Liver (tissue), 9 donors: ENCODE data around the gene SURF1. TPM values are rescaled to one million over a fixed set of nuclear protein-coding genes. Genes with fewer than 3 reads are reported as not detected.

ENCODE experiments used
- DNase-seq: peaks from one replicate; pipeline ENCODE4 v3.0.0-alpha.2; 2017; ENCODE audit warnings: low spot score
- H3K27ac ChIP-seq, 2 donors: one replicate each; pipeline ENCODE4 v1.7.0; 2013; ENCODE audit warnings: inconsistent platforms in 2 of 2, low read length in 2 of 2, control low read depth in 1 of 2, low read depth in 1 of 2, mild to moderate bottlenecking in 1 of 2
- H3K27me3 ChIP-seq, 4 donors: one replicate each; pipeline versions ENCODE4 v1.6.1 to v1.7.0; 2013; ENCODE audit warnings: low read length in 3 of 4, inconsistent platforms in 1 of 4, mild to moderate bottlenecking in 1 of 4, moderate library complexity in 1 of 4; ENCODE audit not compliant: control insufficient read depth in 4 of 4, insufficient read depth in 4 of 4
- H3K36me3 ChIP-seq, 4 donors: one replicate each; pipeline versions ENCODE4 v1.6.1 to v1.7.0; 2013; ENCODE audit warnings: low read length in 3 of 4, mild to moderate bottlenecking in 3 of 4, low read depth in 1 of 4, moderate library complexity in 1 of 4; ENCODE audit not compliant: control insufficient read depth in 4 of 4, insufficient read depth in 3 of 4
- H3K4me1 ChIP-seq, 4 donors: one replicate each; pipeline versions ENCODE4 v1.6.1 to v1.7.0; 2013; ENCODE audit warnings: low read length in 3 of 4, mild to moderate bottlenecking in 3 of 4, moderate library complexity in 1 of 4; ENCODE audit not compliant: control insufficient read depth in 4 of 4, insufficient read depth in 4 of 4
- H3K4me3 ChIP-seq, 3 donors: one replicate each; pipeline versions ENCODE4 v1.6.1 to v1.7.0; 2013; ENCODE audit warnings: low read length in 3 of 3, control low read depth in 1 of 3, low read depth in 1 of 3, mild to moderate bottlenecking in 1 of 3
- H3K9ac ChIP-seq, 2 donors: one replicate each; pipeline ENCODE4 v1.7.0; 2013; ENCODE audit warnings: low read length in 2 of 2, mild to moderate bottlenecking in 2 of 2, moderate library complexity in 2 of 2, control low read depth in 1 of 2, low read depth in 1 of 2
- H3K9me3 ChIP-seq, 4 donors: one replicate each; pipeline versions ENCODE4 v1.6.1 to v1.7.0; 2013; ENCODE audit warnings: low read length in 3 of 4; ENCODE audit not compliant: control insufficient read depth in 4 of 4
- FOXA1 ChIP-seq: IDR thresholded peaks from 2 replicates; pipeline ENCODE4 v1.6.1; 2016; ENCODE audit warnings: antibody characterized with exemption
- FOXA2 ChIP-seq: IDR thresholded peaks from 2 replicates; pipeline ENCODE4 v1.6.1; 2016; ENCODE audit warnings: antibody characterized with exemption
- GABPA ChIP-seq, 2 donors: IDR thresholded peaks in 1 of 2; conservative IDR thresholded peaks in 1 of 2; 2 replicates each; pipeline ENCODE4 v1.6.1; 2016; ENCODE audit warnings: antibody characterized with exemption in 2 of 2, mild to moderate bottlenecking in 1 of 2, moderate library complexity in 1 of 2
- HNF4A ChIP-seq, 2 donors: conservative IDR thresholded peaks; 2 replicates each; pipeline ENCODE4 v1.6.1; 2016; ENCODE audit warnings: antibody characterized with exemption in 2 of 2, mild to moderate bottlenecking in 2 of 2
- HNF4G ChIP-seq: IDR thresholded peaks from 2 replicates; pipeline ENCODE4 v1.6.1; 2016; ENCODE audit warnings: antibody characterized with exemption
- JUND ChIP-seq, 2 donors: IDR thresholded peaks; 2 replicates each; pipeline ENCODE4 v1.6.1; 2016; ENCODE audit warnings: antibody characterized with exemption in 2 of 2
- NR2F2 ChIP-seq: IDR thresholded peaks from 2 replicates; pipeline ENCODE4 v1.6.1; 2016; ENCODE audit warnings: antibody characterized with exemption
- RXRA ChIP-seq, 2 donors: IDR thresholded peaks; 2 replicates each; pipeline ENCODE4 v1.6.1; 2017 to 2018; ENCODE audit warnings: antibody characterized with exemption in 2 of 2, mild to moderate bottlenecking in 1 of 2
- SP1 ChIP-seq: IDR thresholded peaks from 2 replicates; pipeline ENCODE4 v1.6.1; 2018; ENCODE audit warnings: antibody characterized with exemption, mild to moderate bottlenecking
- TAF1 ChIP-seq: conservative IDR thresholded peaks from 2 replicates; pipeline ENCODE4 v1.6.1; 2016; ENCODE audit warnings: antibody characterized with exemption, mild to moderate bottlenecking
- YY1 ChIP-seq: IDR thresholded peaks from 2 replicates; pipeline ENCODE4 v1.6.1; 2016; ENCODE audit warnings: antibody characterized with exemption, mild to moderate bottlenecking
- WGBS: extraction: QIAGEN DNeasy Blood & Tissue Kit; methylation state at CpG from one replicate; pipeline ENCODE4 v1.1.7; 2013; 5-methylcytosine and 5-hydroxymethylcytosine counted together
- polyA plus RNA-seq, 2 donors: library from polyadenylated mRNA; stranded (reverse) in 1 of 2; unstranded in 1 of 2; fragments of 200-250 nt in 1 of 2; fragments of >200 nt in 1 of 2; fragmentation: Nextera tagmentation in 1 of 2; extraction: Ambion mirVana in 1 of 2; gene quantifications; one replicate each; pipeline versions ENCODE4 v1.2.1 to v1.2.3, GENCODE V29; 2013 to 2015
- total RNA-seq, 2 donors: library from RNA; depleted of rRNA; stranded (reverse); fragments of >200 nt; gene quantifications; one replicate each; pipeline ENCODE4 v1.2.3, GENCODE V29; 2014
- TF ChIP-seq, protein P1 (sequence below): IDR thresholded peaks from 2 replicates; pipeline ENCODE4 v1.6.1; 2016; ENCODE audit warnings: antibody characterized with exemption
- TF ChIP-seq, protein P2 (sequence below): IDR thresholded peaks from 2 replicates; pipeline ENCODE4 v1.6.1; 2016; ENCODE audit warnings: antibody characterized with exemption, mild to moderate bottlenecking
- TF ChIP-seq, protein P3 (sequence below): fragments of 150-350 bp; IDR thresholded peaks from 2 replicates; pipeline ENCODE4 v1.5.1; 2017; ENCODE audit warnings: improper control_type of control experiment, low read depth, low read length; ENCODE audit not compliant: missing input control
- TF ChIP-seq, protein P4 (sequence below): IDR thresholded peaks from 2 replicates; pipeline ENCODE4 v1.6.1; 2016; ENCODE audit warnings: antibody characterized with exemption
- TF ChIP-seq, protein P5 (sequence below): IDR thresholded peaks from 2 replicates; pipeline ENCODE4 v1.6.1; 2016; ENCODE audit warnings: antibody characterized with exemption
- donor health status: healthy.
- donor health status: healthy.
- donor health status: healthy.
- donor health status: healthy.
- donor health status: healthy.

The SURF1 gene
- total and polyA plus RNA-seq, 4 donors = 20.7 to 106 (median 50.5) TPM

DNA sequence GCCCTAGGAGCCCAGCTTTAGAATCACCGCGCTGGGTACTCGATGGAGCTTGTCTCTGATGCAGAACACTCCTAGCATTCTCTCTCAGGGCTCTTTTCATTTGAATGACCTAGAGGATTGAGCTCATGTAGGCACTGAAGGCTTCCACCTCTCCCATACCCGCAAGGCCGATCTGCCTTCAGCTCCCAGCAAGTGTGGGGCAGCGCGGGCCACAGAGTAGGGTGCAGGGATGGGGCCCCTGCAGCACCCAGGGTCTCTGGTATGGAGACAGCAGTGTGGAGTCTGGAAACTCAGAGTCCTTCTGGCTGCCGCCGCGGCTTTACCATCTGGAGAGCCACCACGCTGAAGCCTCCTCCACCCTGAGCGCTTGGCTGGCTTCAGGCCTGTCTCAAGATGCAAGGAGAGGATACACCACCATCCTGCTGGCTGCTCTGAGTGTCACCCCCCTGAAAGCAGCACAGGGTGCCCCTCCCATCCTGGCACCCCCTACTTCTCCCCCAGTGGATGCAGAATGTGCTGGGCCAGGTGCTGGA is 32.8 kb upstream of the SURF1 start:
- TF ChIP-seq, protein P1, sequence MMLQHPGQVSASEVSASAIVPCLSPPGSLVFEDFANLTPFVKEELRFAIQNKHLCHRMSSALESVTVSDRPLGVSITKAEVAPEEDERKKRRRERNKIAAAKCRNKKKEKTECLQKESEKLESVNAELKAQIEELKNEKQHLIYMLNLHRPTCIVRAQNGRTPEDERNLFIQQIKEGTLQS = no peak
- TF ChIP-seq YY1 (no peak), HNF4A (conservative IDR thresholded peaks at IDR 0.05) (no peak), FOXA2 (no peak), RXRA (IDR thresholded peaks at IDR 0.05) (no peak), SP1 (no peak), NR2F2 (no peak), JUND (IDR thresholded peaks at IDR 0.05) (no peak), HNF4G (no peak)
- TF ChIP-seq, protein P2, sequence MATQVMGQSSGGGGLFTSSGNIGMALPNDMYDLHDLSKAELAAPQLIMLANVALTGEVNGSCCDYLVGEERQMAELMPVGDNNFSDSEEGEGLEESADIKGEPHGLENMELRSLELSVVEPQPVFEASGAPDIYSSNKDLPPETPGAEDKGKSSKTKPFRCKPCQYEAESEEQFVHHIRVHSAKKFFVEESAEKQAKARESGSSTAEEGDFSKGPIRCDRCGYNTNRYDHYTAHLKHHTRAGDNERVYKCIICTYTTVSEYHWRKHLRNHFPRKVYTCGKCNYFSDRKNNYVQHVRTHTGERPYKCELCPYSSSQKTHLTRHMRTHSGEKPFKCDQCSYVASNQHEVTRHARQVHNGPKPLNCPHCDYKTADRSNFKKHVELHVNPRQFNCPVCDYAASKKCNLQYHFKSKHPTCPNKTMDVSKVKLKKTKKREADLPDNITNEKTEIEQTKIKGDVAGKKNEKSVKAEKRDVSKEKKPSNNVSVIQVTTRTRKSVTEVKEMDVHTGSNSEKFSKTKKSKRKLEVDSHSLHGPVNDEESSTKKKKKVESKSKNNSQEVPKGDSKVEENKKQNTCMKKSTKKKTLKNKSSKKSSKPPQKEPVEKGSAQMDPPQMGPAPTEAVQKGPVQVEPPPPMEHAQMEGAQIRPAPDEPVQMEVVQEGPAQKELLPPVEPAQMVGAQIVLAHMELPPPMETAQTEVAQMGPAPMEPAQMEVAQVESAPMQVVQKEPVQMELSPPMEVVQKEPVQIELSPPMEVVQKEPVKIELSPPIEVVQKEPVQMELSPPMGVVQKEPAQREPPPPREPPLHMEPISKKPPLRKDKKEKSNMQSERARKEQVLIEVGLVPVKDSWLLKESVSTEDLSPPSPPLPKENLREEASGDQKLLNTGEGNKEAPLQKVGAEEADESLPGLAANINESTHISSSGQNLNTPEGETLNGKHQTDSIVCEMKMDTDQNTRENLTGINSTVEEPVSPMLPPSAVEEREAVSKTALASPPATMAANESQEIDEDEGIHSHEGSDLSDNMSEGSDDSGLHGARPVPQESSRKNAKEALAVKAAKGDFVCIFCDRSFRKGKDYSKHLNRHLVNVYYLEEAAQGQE = no peak
- DNase-seq = no peak
- Histone ChIP-seq H3K27ac (no peak overlapping the region), H3K4me3 (no peak overlapping the region), H3K9ac (no peak overlapping the region), H3K27me3 (no peaks in the 10 kb centered on the region), H3K36me3 (no peaks in the 10 kb centered on the region), H3K4me1 (no peaks in the 10 kb centered on the region), H3K9me3 (no peaks in the 10 kb centered on the region)
- WGBS = 95% methylated on average over 12 of the region's 12 CpGs

DNA sequence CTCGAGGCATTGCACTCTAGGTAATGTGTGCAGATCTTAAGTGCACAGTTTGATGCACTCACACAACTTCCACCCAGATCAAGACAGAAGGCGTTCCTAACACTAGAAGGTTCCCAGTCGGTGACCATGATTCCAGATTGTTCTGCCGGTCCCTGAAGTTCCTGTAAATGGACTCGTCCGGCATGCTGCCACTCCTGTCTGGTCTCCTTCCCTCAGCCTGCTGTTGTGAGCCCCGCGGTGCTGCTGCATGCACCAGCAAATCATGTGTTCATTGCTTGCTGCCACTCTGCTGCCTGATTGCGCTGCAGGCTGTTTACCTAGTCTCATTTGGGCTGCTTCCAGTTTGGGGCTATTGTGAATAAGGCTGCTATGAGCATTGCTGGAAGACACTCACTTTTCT is 31.4 kb upstream of the SURF1 start:
- Histone ChIP-seq H3K27ac (no peak overlapping the region), H3K4me3 (no peak overlapping the region), H3K9ac (no peak overlapping the region), H3K4me1 (no peaks in the 10 kb centered on the region), H3K9me3 (no peaks in the 10 kb centered on the region), H3K36me3 (no peaks in the 10 kb centered on the region), H3K27me3 (no peaks in the 10 kb centered on the region)
- WGBS = 87% methylated on average over 9 of the region's 9 CpGs
- TF ChIP-seq FOXA1 (no peak), GABPA (IDR thresholded peaks at IDR 0.05 in 1 of 2, conservative IDR thresholded peaks at IDR 0.05 in 1 of 2) (no peak), TAF1 (no peak), NR2F2 (no peak), YY1 (no peak), JUND (IDR thresholded peaks at IDR 0.05) (no peak), HNF4G (no peak), HNF4A (conservative IDR thresholded peaks at IDR 0.05) (no peak), RXRA (IDR thresholded peaks at IDR 0.05) (no peak)
- TF ChIP-seq, protein P3, sequence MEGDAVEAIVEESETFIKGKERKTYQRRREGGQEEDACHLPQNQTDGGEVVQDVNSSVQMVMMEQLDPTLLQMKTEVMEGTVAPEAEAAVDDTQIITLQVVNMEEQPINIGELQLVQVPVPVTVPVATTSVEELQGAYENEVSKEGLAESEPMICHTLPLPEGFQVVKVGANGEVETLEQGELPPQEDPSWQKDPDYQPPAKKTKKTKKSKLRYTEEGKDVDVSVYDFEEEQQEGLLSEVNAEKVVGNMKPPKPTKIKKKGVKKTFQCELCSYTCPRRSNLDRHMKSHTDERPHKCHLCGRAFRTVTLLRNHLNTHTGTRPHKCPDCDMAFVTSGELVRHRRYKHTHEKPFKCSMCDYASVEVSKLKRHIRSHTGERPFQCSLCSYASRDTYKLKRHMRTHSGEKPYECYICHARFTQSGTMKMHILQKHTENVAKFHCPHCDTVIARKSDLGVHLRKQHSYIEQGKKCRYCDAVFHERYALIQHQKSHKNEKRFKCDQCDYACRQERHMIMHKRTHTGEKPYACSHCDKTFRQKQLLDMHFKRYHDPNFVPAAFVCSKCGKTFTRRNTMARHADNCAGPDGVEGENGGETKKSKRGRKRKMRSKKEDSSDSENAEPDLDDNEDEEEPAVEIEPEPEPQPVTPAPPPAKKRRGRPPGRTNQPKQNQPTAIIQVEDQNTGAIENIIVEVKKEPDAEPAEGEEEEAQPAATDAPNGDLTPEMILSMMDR = no peak
- TF ChIP-seq, protein P1 = no peak
- TF ChIP-seq, protein P4, sequence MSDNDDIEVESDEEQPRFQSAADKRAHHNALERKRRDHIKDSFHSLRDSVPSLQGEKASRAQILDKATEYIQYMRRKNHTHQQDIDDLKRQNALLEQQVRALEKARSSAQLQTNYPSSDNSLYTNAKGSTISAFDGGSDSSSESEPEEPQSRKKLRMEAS = no peak
- TF ChIP-seq, protein P5, sequence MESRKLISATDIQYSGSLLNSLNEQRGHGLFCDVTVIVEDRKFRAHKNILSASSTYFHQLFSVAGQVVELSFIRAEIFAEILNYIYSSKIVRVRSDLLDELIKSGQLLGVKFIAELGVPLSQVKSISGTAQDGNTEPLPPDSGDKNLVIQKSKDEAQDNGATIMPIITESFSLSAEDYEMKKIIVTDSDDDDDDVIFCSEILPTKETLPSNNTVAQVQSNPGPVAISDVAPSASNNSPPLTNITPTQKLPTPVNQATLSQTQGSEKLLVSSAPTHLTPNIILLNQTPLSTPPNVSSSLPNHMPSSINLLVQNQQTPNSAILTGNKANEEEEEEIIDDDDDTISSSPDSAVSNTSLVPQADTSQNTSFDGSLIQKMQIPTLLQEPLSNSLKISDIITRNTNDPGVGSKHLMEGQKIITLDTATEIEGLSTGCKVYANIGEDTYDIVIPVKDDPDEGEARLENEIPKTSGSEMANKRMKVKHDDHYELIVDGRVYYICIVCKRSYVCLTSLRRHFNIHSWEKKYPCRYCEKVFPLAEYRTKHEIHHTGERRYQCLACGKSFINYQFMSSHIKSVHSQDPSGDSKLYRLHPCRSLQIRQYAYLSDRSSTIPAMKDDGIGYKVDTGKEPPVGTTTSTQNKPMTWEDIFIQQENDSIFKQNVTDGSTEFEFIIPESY = no peak
- TF ChIP-seq, protein P2 = no peak
- DNase-seq = no peak
